Activated CD4-positive, alpha-beta T cell treated with anti-CD3 and anti-CD28 coated beads, Interleukin-2, amount 50 U/mL, for 1 hour (primary cell): ENCODE results near the gene MGAT2.
A peak's percentile ranks its signal among the peaks of the same experiment; 100 is the strongest.
"Not testable (repeated sequence)": the region's sequence is repeated elsewhere in the genome, so short reads cannot be mapped to it uniquely, and the experiment has no call there.

ENCODE experiments used
- DNase-seq: peaks from one replicate; pipeline ENCODE4 v3.0.0-alpha.2; 2020

Gene MGAT2

GRCh38 chr14:49612671-49613070 is 7.9 kb upstream of the MGAT2 start:
- no peak for DNase-seq

GRCh38 chr14:49614196-49614595 is 6.4 kb upstream of the MGAT2 start:
- DNase-seq: no peak

- no peak for DNase-seq
Measured at GRCh38 chr14:49615776-49616175, 4.8 kb upstream of the MGAT2 start.

GRCh38 chr14:49617852-49618519 is 2.6 kb upstream of the MGAT2 start:
- no peak for DNase-seq

- DNase-seq: not testable (repeated sequence)
Measured at GRCh38 chr14:49619273-49619672, 1.3 kb upstream of the MGAT2 start.

- no peak for DNase-seq
Measured at GRCh38 chr14:49619730-49620129, 869 bp upstream of the MGAT2 start.

GRCh38 chr14:49621114-49621881 is 699 bp downstream of the MGAT2 start:
- no peak for DNase-seq

GRCh38 chr14:49622022-49622607 is 1.5 kb downstream of the MGAT2 start:
- no peak for DNase-seq

- no peak for DNase-seq
Measured at GRCh38 chr14:49623387-49623786, 2.8 kb downstream of the MGAT2 start.

GRCh38 chr14:49623941-49624839 is 3.6 kb downstream of the MGAT2 start:
- DNase-seq: no peak

GRCh38 chr14:49633640-49634546 is 13.3 kb downstream of the MGAT2 start:
- DNase-seq: peak; percentile 93

GRCh38 chr14:49634547-49635334 is 14.1 kb downstream of the MGAT2 start, which contains the start of gene DNAAF2:
Gene DNAAF2, minus strand, starts transcription at chr14:49635244. Its CDS starts 95 bp downstream, at chr14:49635149.
- peak; percentile 69 for DNase-seq

GRCh38 chr14:49636866-49637265 is 16.3 kb downstream of the MGAT2 start:
- DNase-seq: no peak

GRCh38 chr14:49637534-49638078 is 17.0 kb downstream of the MGAT2 start:
- DNase-seq: no peak

GRCh38 chr14:49640540-49641417 is 20.2 kb downstream of the MGAT2 start:
- DNase-seq: no peak

GRCh38 chr14:49641697-49642129 is 21.1 kb downstream of the MGAT2 start:
- DNase-seq: no peak

- no peak for DNase-seq
Measured at GRCh38 chr14:49642163-49642562, 21.6 kb downstream of the MGAT2 start.

- DNase-seq: no peak
Measured at GRCh38 chr14:49653508-49653907, 32.9 kb downstream of the MGAT2 start.

GRCh38 chr14:49654511-49654910 is 33.9 kb downstream of the MGAT2 start:
- DNase-seq: no peak

GRCh38 chr14:49657500-49657899 is 36.9 kb downstream of the MGAT2 start:
- DNase-seq: not testable (repeated sequence)
